GM12875 (cell line): ENCODE data around the gene UMAD1.
A peak's percentile ranks its signal among the peaks of the same experiment; 100 is the strongest.

Source experiments
- H3K4me3 ChIP-seq: one replicate; pipeline ENCODE4 v1.5.1; 2011; ENCODE audit warnings: low read depth, low read length, control low read depth
- TF ChIP-seq, protein P1 (sequence below): IDR thresholded peaks from 2 replicates; pipeline ENCODE4 v1.5.1; 2011; ENCODE audit warnings: low read depth, mild to moderate bottlenecking, control low read depth, inconsistent platforms, low read length, moderate library complexity, borderline replicate concordance; ENCODE audit not compliant: insufficient read depth

The UMAD1 gene

DNA sequence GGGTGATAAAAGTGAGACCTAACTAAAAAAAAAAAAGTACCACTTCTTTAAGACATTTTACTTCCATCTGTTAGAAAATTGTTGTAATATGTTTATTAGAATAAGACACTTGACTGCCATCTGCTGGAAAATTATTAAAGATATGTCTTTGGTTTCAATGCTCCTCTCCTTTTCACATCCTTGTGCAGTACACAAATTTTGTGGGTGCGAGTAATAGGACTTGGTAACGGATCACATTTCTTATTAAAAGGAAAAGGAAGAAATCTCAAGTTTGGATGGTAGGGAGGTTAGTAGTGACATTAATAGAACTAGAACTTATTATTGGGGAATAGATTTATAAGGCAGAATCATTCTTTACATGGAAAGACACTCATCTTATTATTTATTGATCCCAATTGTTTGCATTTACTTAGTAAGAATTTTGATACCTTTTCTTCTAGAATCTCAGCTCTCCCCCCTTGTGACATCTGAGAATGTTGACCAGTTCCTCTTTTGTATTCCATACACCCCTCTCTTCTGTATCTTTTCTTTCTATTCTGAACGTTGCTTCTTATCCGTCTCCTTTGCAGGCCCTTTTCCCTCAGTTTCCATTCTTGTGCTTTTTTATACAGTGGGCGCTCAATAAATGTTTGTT, 120.9 kb downstream of the UMAD1 start:
- H3K4me3 ChIP-seq: peak overlapping the region; percentile 36
- TF ChIP-seq, protein P1, sequence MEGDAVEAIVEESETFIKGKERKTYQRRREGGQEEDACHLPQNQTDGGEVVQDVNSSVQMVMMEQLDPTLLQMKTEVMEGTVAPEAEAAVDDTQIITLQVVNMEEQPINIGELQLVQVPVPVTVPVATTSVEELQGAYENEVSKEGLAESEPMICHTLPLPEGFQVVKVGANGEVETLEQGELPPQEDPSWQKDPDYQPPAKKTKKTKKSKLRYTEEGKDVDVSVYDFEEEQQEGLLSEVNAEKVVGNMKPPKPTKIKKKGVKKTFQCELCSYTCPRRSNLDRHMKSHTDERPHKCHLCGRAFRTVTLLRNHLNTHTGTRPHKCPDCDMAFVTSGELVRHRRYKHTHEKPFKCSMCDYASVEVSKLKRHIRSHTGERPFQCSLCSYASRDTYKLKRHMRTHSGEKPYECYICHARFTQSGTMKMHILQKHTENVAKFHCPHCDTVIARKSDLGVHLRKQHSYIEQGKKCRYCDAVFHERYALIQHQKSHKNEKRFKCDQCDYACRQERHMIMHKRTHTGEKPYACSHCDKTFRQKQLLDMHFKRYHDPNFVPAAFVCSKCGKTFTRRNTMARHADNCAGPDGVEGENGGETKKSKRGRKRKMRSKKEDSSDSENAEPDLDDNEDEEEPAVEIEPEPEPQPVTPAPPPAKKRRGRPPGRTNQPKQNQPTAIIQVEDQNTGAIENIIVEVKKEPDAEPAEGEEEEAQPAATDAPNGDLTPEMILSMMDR: no peak

DNA sequence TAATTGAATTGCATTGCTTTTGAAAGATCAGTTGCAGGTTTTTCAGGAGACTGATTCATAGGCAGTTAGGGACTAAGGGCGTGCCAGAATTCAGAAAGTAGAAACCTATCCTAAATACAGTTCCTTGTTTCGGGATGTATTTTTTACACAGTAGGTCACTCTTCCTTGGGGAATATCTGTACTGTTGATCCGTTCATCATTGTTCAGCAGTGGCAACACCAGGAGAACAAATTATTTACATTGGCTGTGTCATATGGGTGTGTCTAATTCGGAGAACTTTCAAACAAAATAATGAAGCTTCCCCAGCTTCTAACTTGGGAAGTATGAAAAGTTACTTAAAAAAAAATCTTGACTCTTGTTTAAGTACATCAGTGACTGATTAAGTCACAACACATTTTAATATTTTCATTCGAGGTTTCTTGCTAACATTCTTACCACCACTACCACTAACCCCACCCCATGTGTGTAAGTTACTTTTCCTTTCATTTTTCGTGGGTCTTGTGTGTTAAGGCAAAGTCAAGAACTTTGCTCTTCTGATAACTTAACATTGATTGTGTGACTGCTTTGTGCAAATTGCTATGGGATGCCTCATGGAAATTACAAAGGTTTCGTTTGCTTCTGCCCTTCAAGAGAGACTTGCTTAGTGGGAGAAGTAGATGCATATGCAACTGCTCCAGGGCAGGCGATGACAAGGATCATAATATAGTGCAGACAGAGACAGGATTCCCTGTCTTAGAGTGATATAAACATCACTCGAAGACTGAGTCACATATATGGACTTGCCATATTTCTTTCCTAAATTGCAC, 121.6 kb downstream of the UMAD1 start:
- TF ChIP-seq, protein P1: no peak
- peak overlapping the region; percentile 36 for H3K4me3 ChIP-seq

GRCh38 chr7:7764520-7765396, 124.2 kb downstream of the UMAD1 start:
- no peak overlapping the region for H3K4me3 ChIP-seq
- TF ChIP-seq, protein P1: peak; percentile 13; the same call in 1 of the 2 replicates

DNA sequence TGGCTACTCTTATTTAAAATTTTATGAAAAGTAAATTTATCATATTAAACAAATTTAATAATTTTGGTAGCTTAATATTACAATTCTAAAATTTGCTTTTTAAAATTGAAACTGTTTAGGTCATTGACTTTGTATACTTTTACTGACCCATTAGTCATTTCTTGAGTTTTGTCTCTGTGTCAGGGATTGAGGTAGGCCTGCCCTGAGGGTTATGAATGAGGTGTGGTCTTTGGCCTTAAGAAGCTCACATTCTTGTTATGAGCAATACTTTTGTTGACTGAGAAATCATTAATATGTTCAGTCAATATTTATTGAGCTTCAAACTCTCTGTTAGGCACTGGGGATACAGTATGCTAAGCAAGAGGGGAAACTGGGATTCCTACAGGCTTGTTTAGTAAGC, 124.9 kb downstream of the UMAD1 start:
- no peak overlapping the region for H3K4me3 ChIP-seq
- TF ChIP-seq, protein P1: no peak

DNA sequence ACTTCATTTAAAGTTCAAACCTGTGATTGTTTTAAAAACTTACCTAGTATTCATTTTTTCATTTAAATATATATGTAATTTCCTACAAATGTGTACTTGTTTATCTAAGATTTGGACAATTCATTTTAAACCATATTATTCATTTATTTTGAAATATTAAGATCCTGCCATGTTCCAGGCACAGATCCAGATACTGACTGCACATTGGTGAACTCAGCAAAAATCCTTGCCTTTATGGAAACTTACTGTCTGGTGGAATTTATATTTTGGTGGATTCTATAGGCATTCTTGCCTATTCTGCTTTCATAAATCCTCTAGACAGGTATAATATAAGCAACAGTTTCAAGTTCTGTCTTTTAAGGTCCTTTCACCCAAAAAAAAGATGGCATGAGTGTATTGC, 126.1 kb downstream of the UMAD1 start:
- no peak overlapping the region for H3K4me3 ChIP-seq
- TF ChIP-seq, protein P1: no peak

DNA sequence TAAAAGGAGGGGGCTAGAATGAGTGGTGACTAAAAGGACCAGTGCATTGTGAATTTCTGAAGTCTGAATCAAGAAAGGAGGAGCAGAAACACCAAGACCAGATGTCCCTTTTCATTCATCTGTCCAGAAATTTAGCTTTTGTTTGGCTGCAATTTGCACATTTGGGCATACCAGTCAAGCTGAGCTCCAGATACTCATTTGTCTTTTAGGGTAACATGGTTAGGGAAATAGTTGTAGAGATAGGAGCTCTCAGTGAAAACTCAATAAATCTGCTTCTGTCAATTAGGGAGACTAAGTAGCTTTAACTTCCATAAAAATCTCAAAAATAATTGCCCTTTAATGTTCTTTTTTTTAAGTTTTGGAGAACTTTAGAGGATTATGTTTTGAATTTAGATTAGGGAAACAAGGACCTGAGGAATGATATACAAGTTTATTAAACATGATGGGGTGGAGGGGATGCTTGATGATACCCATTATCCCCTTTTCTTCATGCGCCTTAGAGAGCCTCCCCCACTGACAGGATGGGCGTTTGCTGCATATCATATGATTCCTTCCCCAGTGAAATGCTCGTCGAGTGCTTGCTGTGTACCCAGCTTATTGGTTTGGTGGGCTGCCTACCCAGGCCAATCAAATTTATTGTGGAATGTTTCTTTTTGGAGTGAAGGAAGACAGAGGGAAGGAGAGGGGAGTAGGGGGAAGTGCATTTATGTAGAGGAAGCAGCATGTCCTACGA, 128.6 kb downstream of the UMAD1 start:
- TF ChIP-seq, protein P1: no peak
- H3K4me3 ChIP-seq: no peak overlapping the region
